Karpas-422 (cell line): Measurements from ENCODE around the gene TTC8. TPM values are rescaled to one million over a fixed set of nuclear protein-coding genes. Genes with fewer than 3 reads are reported as not detected.
"Not testable (repeated sequence)": the region's sequence is repeated elsewhere in the genome, so short reads cannot be mapped to it uniquely, and the experiment has no call there.

Experiments used
- DNase-seq: peaks from one replicate; pipeline ENCODE4 v3.0.0-alpha.2; 2015
- H2AFZ ChIP-seq: fragments of 200-600 bp; sonication (generic); 2 replicates; pipeline ENCODE4 v1.6.1; 2014; ENCODE audit warnings: antibody characterized with exemption, low read length, mixed read lengths
- H3K27ac ChIP-seq: fragments of 200-600 bp; sonication (generic); 2 replicates; pipeline ENCODE4 v1.5.1; 2014; ENCODE audit warnings: mild to moderate bottlenecking, low read length, moderate library complexity
- H3K27me3 ChIP-seq: fragments of 200-600 bp; sonication (generic); 2 replicates; pipeline ENCODE4 v1.6.1; 2014; ENCODE audit warnings: low read length, mixed read lengths
- H3K36me3 ChIP-seq: fragments of 200-600 bp; sonication (generic); 2 replicates; pipeline ENCODE4 v1.6.1; 2014; ENCODE audit warnings: low read length, mixed read lengths; ENCODE audit not compliant: insufficient read depth
- H3K4me1 ChIP-seq: fragments of 200-600 bp; sonication (generic); 2 replicates; pipeline ENCODE4 v1.6.1; 2014; ENCODE audit warnings: mild to moderate bottlenecking, low read length, mixed read lengths
- H3K4me2 ChIP-seq: fragments of 200-600 bp; sonication (generic); 2 replicates; pipeline ENCODE4 v1.6.1; 2014; ENCODE audit warnings: low read length, low read depth, mild to moderate bottlenecking; ENCODE audit not compliant: poor library complexity, severe bottlenecking
- H3K4me3 ChIP-seq: fragments of 200-600 bp; sonication (generic); 2 replicates; pipeline ENCODE4 v1.5.1; 2014; ENCODE audit warnings: mild to moderate bottlenecking, antibody characterized with exemption, low read length, mixed read lengths
- H3K79me2 ChIP-seq: fragments of 200-600 bp; sonication (generic); 2 replicates; pipeline ENCODE4 v1.6.1; 2014; ENCODE audit warnings: mild to moderate bottlenecking, low read length, mixed read lengths
- H3K9ac ChIP-seq: fragments of 200-600 bp; sonication (generic); 2 replicates; pipeline ENCODE4 v1.6.0; 2014; ENCODE audit warnings: low read length
- H3K9me2 ChIP-seq: fragments of 200-600 bp; sonication (generic), shearing (Covaris generic); replicated peaks from 2 replicates; pipeline ENCODE4 v1.6.0; 2014; ENCODE audit warnings: mild to moderate bottlenecking, low read length, moderate library complexity; ENCODE audit not compliant: insufficient read depth
- H3K9me3 ChIP-seq: fragments of 300-700, 200-600 bp; sonication (generic); 2 replicates; pipeline ENCODE4 v1.6.1; 2014; ENCODE audit warnings: low read length, mixed read lengths
- H4K20me1 ChIP-seq: fragments of 200-600 bp; sonication (generic); 2 replicates; pipeline ENCODE4 v1.6.1; 2014; ENCODE audit warnings: mild to moderate bottlenecking, antibody characterized with exemption, low read length, low read depth; ENCODE audit not compliant: insufficient read depth
- total RNA-seq: library from RNA; depleted of rRNA; stranded (reverse); fragments of >200 nt; shearing (Covaris generic); gene quantifications from 2 replicates; pipeline ENCODE4 v1.2.3, GENCODE V29; 2014; ENCODE audit warnings: low replicate concordance

TTC8 gene
- total RNA-seq, 1 experiment from 2014 or later, result 16.0 TPM

DNA sequence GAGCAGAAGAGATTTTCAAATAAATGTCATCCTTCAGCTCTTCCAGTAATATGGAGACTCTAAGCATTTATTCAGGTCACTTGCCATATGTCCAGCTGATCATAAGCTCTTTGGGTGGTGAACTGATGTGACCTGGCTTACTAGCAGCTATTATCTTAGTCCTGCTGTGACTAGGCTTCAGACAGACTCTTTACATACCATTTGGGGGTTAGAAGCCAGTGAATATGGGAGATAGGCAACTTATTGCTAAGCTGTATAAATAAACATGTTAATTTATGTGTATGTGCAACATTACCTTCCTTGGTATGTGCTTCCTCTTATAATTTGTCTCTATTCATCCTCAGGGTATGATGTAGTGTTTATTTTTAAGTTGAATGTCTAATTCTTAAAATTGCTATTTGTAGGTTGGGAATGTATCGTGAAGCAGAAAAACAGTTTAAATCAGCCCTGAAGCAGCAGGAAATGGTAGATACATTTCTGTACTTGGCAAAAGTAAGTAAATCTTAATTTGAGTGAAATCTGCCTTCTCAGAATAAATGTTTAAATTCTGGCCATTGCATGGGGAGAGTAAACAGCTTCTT lies 32.4 kb downstream of the TTC8 start:
- Histone ChIP-seq H3K4me2 (no peak overlapping the region), H2AFZ (no peak overlapping the region)

DNA sequence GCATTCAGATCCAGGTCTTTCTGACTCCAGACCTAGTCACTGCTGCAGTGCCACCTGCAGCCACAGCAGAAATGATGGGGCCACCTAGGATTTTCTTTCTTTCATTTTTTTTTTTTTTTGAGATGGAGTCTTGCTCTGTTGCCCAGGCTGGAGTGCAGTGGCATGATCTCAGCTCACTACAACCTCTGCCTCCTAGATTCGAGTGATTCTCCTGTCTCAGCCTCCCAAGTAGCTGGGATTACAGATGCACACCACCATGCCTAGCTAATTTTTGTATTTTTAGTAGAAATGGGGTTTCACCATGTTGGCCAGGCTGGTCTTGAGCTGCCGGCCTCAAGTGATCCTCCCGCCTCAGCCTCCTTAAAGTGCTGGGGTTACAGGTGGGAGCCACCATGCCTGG lies 33.4 kb downstream of the TTC8 start:
- not testable (repeated sequence) for H2AFZ ChIP-seq, H3K4me3 ChIP-seq, DNase-seq, H3K27me3 ChIP-seq, H3K79me2 ChIP-seq, H3K9me2 ChIP-seq, H3K36me3 ChIP-seq, H4K20me1 ChIP-seq, H3K4me2 ChIP-seq, H3K9me3 ChIP-seq, H3K9ac ChIP-seq, H3K27ac ChIP-seq, H3K4me1 ChIP-seq

More for the DNA sequence above, 32.4 kb downstream of the TTC8 start:
- Histone ChIP-seq H3K9me3 (no peaks in the 10 kb centered on the region), H3K27ac (no peak overlapping the region), H3K9me2 (no peaks in the 10 kb centered on the region), H3K4me1 (peaks cover 8% of the 10 kb centered on the region), H3K27me3 (no peaks in the 10 kb centered on the region), H4K20me1 (no peaks in the 10 kb centered on the region), H3K79me2 (no peaks in the 10 kb centered on the region), H3K36me3 (no peaks in the 10 kb centered on the region), H3K9ac (no peak overlapping the region), H3K4me3 (no peak overlapping the region)
- no peak for DNase-seq

DNA sequence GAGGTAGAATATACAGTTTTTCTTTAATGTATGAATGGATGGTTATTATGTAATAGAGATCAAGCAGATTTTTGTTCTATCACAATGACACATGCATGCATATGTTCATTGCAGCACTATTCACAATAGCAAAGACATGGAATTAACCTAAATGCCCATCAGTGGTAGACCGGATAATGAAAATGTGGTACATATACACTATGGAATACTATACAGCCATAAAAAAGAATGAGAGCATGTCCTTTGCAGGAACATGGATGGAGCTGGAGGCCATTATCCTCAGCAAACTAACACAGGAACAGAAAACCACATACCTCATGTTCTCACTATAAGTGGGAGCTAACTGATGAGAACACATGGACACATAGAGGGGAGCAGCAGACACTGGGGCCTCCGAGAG lies 34.7 kb downstream of the TTC8 start:
- H3K27ac ChIP-seq, H4K20me1 ChIP-seq, H3K4me3 ChIP-seq, H3K4me2 ChIP-seq, H2AFZ ChIP-seq, H3K4me1 ChIP-seq, H3K9me2 ChIP-seq, H3K9me3 ChIP-seq, DNase-seq, H3K27me3 ChIP-seq, H3K36me3 ChIP-seq, H3K79me2 ChIP-seq, H3K9ac ChIP-seq: not testable (repeated sequence)

DNA sequence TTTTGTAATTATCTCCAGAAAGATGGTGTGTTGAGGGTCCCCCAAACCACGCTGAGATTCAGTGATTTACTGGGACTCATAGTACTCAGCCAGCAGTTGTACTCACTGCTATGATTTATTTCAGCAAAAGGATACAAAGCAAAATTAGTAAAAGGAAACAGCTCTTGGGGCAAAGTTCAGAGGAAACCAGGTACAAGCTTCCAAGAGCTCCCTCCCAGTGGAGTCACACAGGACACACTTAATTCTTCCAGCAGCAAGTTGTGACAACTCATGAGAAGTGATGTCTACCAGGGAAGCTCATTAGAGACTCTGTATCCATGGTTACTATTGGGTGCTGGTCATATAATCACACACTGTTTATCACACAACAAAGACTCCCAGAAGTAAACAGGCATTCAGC lies 38.7 kb downstream of the TTC8 start:
- no peak overlapping the region for H3K27ac ChIP-seq
- no peak overlapping the region for H3K4me2 ChIP-seq
- no peak overlapping the region for H3K9ac ChIP-seq
- no peak overlapping the region for H3K4me3 ChIP-seq
- H3K9me2 ChIP-seq, result no peaks in the 10 kb centered on the region
- H3K36me3 ChIP-seq, result no peaks in the 10 kb centered on the region
- peaks cover 5% of the 10 kb centered on the region for H3K4me1 ChIP-seq
- DNase-seq, result no peak
- H3K79me2 ChIP-seq, result no peaks in the 10 kb centered on the region
- no peaks in the 10 kb centered on the region for H4K20me1 ChIP-seq
- no peaks in the 10 kb centered on the region for H3K9me3 ChIP-seq
- no peak overlapping the region for H2AFZ ChIP-seq
- no peaks in the 10 kb centered on the region for H3K27me3 ChIP-seq

DNA sequence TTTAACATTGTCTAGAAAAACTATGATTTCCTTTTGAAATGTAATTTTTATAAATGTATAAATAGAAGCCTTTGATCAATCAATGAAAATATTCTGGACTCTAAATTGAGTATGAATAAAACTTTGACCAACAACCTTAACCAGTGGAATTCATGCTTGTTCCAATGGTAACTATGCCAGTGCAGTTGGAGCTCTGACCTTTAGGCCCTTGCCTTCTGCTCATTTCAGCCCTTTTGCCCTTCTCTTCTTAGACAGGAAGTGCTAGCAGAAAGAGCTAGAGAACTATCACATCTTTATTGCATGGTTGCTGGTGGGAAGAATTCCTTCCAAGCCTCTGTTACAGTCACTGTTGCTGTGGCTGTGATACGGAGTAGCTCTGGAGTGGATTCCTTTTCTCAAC lies 39.7 kb downstream of the TTC8 start:
- DNase-seq, result no peak
- H3K27me3 ChIP-seq, result no peaks in the 10 kb centered on the region
- no peak overlapping the region for H2AFZ ChIP-seq
- H3K9me2 ChIP-seq, result no peaks in the 10 kb centered on the region
- no peaks in the 10 kb centered on the region for H3K36me3 ChIP-seq
- H3K9ac ChIP-seq, result no peak overlapping the region
- no peaks in the 10 kb centered on the region for H4K20me1 ChIP-seq
- H3K9me3 ChIP-seq, result no peaks in the 10 kb centered on the region
- peaks cover 5% of the 10 kb centered on the region for H3K4me1 ChIP-seq
- H3K4me2 ChIP-seq, result no peak overlapping the region
- H3K4me3 ChIP-seq, result no peak overlapping the region
- H3K27ac ChIP-seq, result no peak overlapping the region
- H3K79me2 ChIP-seq, result no peaks in the 10 kb centered on the region

DNA sequence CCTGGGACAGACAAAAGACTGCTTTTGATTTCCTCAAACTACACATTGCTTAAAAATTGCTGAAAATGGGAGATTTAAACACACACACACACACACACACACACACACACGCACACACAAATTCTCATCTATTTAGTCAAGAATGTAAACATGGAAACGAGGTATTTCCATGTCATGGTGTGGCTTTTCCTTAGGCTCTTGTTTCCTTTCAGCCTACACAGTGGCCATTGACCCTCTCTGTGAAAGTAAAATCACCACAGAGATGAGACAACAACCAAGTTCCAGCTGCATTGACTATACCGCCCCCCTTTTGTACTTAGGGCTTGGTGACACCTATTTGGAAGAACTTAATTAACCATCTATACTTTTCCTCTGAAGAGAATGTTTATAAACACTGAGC lies 41.9 kb downstream of the TTC8 start:
- Histone ChIP-seq H4K20me1 (no peaks in the 10 kb centered on the region), H3K36me3 (no peaks in the 10 kb centered on the region), H2AFZ (no peak overlapping the region), H3K4me1 (peaks cover 11% of the 10 kb centered on the region), H3K9me2 (no peaks in the 10 kb centered on the region), H3K27me3 (no peaks in the 10 kb centered on the region), H3K9ac (no peak overlapping the region), H3K27ac (no peak overlapping the region), H3K9me3 (no peaks in the 10 kb centered on the region), H3K4me3 (no peak overlapping the region), H3K4me2 (no peak overlapping the region), H3K79me2 (no peaks in the 10 kb centered on the region)
- DNase-seq, result no peak

DNA sequence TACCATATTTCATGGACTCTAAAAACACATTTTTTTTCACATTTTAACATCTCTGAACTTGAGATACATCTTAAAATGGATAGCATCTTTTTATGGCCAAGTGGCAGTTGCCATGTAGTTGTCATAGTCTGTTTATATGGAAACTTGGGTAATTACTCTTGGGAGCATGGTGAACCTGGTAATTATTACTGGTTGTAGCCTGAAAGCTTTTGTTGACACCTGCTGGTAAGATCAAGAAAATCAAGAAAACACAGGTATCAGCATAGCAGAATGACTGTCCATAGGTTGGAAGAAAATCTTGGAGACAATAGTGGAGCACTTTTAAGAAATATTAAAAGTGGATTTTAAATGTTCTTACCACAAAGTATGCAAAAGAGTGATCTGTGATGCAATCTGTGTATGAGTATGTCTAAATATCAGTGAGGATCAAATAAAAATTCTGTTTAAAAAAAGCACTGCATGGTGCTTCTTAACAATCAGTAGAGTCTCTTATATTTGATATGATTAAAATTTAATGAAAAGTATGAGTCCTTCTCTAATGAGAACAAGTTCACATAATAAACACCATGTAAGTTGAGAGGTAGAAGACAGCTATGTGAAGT lies 44.2 kb downstream of the TTC8 start:
- H3K9ac ChIP-seq, result no peak overlapping the region
- no peak overlapping the region for H3K4me2 ChIP-seq
- H3K4me3 ChIP-seq, result no peak overlapping the region
- H3K79me2 ChIP-seq, result no peaks in the 10 kb centered on the region
- H3K4me1 ChIP-seq, result peaks cover 11% of the 10 kb centered on the region
- H3K27ac ChIP-seq, result no peak overlapping the region
- no peaks in the 10 kb centered on the region for H3K9me3 ChIP-seq
- no peaks in the 10 kb centered on the region for H3K36me3 ChIP-seq
- no peaks in the 10 kb centered on the region for H3K27me3 ChIP-seq
- no peaks in the 10 kb centered on the region for H4K20me1 ChIP-seq
- H2AFZ ChIP-seq, result no peak overlapping the region
- peak; percentile 46 for DNase-seq
- H3K9me2 ChIP-seq, result no peaks in the 10 kb centered on the region

DNA sequence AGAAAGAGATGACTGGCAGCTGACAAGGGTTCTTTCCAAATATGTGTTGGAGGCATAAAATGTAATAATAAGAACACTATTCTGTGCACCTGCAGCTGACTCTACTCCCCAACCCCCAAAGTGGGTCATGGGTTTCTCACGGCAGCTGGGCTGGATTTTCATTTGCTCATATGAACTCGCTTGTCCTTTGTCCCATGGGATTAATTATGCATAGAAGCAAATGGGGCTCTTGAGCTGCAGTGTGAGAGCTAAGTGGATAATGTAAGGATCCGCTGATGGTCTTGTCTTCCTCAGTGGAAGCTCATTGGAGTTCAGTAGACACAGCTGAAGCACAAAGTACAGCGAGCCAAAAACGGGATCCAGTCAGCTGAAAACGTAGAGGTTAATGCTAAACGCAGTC lies 46.3 kb downstream of the TTC8 start:
- Histone ChIP-seq H3K4me2 (no peak overlapping the region), H4K20me1 (no peaks in the 10 kb centered on the region), H3K4me3 (no peak overlapping the region), H3K27ac (no peak overlapping the region), H3K36me3 (no peaks in the 10 kb centered on the region), H2AFZ (no peak overlapping the region), H3K9ac (no peak overlapping the region), H3K79me2 (no peaks in the 10 kb centered on the region), H3K4me1 (peaks cover 6% of the 10 kb centered on the region), H3K9me3 (no peaks in the 10 kb centered on the region), H3K27me3 (no peaks in the 10 kb centered on the region), H3K9me2 (no peaks in the 10 kb centered on the region)
- no peak for DNase-seq
